Caco-2 (cell line): Measurements from ENCODE around the gene SLC41A2. TPM values are rescaled to one million over a fixed set of nuclear protein-coding genes. Genes with fewer than 3 reads are reported as not detected.

Experiments used
- BruUV-seq: library from RNA; stranded (reverse); fragments of 400-500 nt; replicated peaks from 2 replicates; lab custom pipeline; 2021; lab: Mats Ljungman, UMichigan
- CTCF ChIA-PET: fragments of 300-600 bp; sonication (Branson Sonifier 250); formaldehyde crosslinking; loops from one replicate; lab custom pipeline; 2022; ENCODE audit warnings: antibody characterized with exemption; lab: Charles Lee
- POLR2A ChIA-PET: fragments of 300-600 bp; sonication (Branson Sonifier 250); formaldehyde crosslinking; loops from one replicate; lab custom pipeline; 2022; ENCODE audit warnings: antibody characterized with exemption; lab: Charles Lee
- DNase-seq, 2 experiments: peaks; one replicate each; pipeline versions ENCODE4 v3.0.0 to v3.0.0-alpha.2; 2020 to 2022
- H3K27me3 ChIP-seq: replicated peaks from 2 replicates; pipeline ENCODE4 v1.6.0; 2011; ENCODE audit warnings: low read length; ENCODE audit not compliant: control insufficient read depth, insufficient read depth
- H3K36me3 ChIP-seq: 2 replicates; pipeline ENCODE4 v1.5.1; 2011; ENCODE audit warnings: low read length; ENCODE audit not compliant: control insufficient read depth, insufficient read depth
- H3K4me1 ChIP-seq: fragments of 250-450 bp; sonication (Bioruptor Pico); 2 replicates; pipeline ENCODE4 v1.5.1; 2020; ENCODE audit warnings: mild to moderate bottlenecking
- H3K4me3 ChIP-seq: 2 replicates; pipeline ENCODE4 v1.5.1; 2011; ENCODE audit warnings: low read depth, mild to moderate bottlenecking, control low read depth, low read length
- H3K9me3 ChIP-seq: fragments of 250-450 bp; sonication (Bioruptor Pico); 2 replicates; pipeline ENCODE4 v1.5.1; 2020; ENCODE audit warnings: mild to moderate bottlenecking, moderate library complexity
- H3K27ac Mint-ChIP-seq: one replicate; pipeline ENCODE4 v1.8.0; 2022; ENCODE audit warnings: mixed read lengths; ENCODE audit not compliant: unreplicated experiment
- H3K27me3 Mint-ChIP-seq: one replicate; pipeline ENCODE4 v1.8.0; 2022; ENCODE audit warnings: mixed read lengths; ENCODE audit not compliant: insufficient read depth, unreplicated experiment
- H3K36me3 Mint-ChIP-seq: one replicate; pipeline ENCODE4 v1.8.0; 2022; ENCODE audit warnings: mild to moderate bottlenecking, mixed read lengths; ENCODE audit not compliant: insufficient read depth, unreplicated experiment
- H3K4me1 Mint-ChIP-seq: one replicate; pipeline ENCODE4 v1.8.0; 2022; ENCODE audit warnings: low read depth, mixed read lengths; ENCODE audit not compliant: unreplicated experiment
- H3K4me3 Mint-ChIP-seq: one replicate; pipeline ENCODE4 v1.8.0; 2022; ENCODE audit warnings: mild to moderate bottlenecking, moderate library complexity, mixed read lengths; ENCODE audit not compliant: unreplicated experiment
- H3K9me3 Mint-ChIP-seq: one replicate; pipeline ENCODE4 v1.8.0; 2022; ENCODE audit warnings: mixed read lengths; ENCODE audit not compliant: unreplicated experiment
- CTCF ChIP-seq, 2 experiments: fragments of 200-600 bp in 1 of 2; IDR thresholded peaks; 1 replicate in 1 of 2; 2 replicates in 1 of 2; pipeline versions ENCODE4 v1.5.1 to v1.8.0; 2011 to 2022; ENCODE audit warnings: antibody characterized with exemption in 1 of 2, control low read depth in 1 of 2, inconsistent platforms in 1 of 2, low read depth in 1 of 2, low read length in 1 of 2, mild to moderate bottlenecking in 1 of 2, moderate library complexity in 1 of 2; ENCODE audit not compliant: insufficient read depth in 1 of 2, severe bottlenecking in 1 of 2, unreplicated experiment in 1 of 2
- intact Hi-C: fragments of 100-400 bp; cut with micrococcal nuclease; formaldehyde crosslinking; loops from one replicate; pipeline ENCODE4 v1.10.0; 2022; ENCODE audit not compliant: unreplicated experiment
- total RNA-seq: library from RNA; stranded (reverse); gene quantifications from 2 replicates; pipeline ENCODE4 v1.2.3, GENCODE V29; 2022

SLC41A2 gene
- total RNA-seq, 1 experiment from 2014 or later = 21.6 TPM

- peaks cover 13% of the 10 kb centered on the region for H3K4me1 ChIP-seq
- no peaks in the 10 kb centered on the region for H3K27me3 Mint-ChIP-seq
- no peaks in the 10 kb centered on the region for H3K9me3 Mint-ChIP-seq
- no peaks in the 10 kb centered on the region for H3K9me3 ChIP-seq
- H3K36me3 Mint-ChIP-seq = peaks cover 1% of the 10 kb centered on the region
- no TSS peak for BruUV-seq
- no peaks in the 10 kb centered on the region for H3K27me3 ChIP-seq
- no peak overlapping the region for H3K27ac Mint-ChIP-seq
- no peak overlapping the region for H3K4me3 ChIP-seq
- POLR2A ChIA-PET = no interaction called here
- CTCF ChIA-PET = no interaction called here
- no peak for TF ChIP-seq CTCF (IDR thresholded peaks at IDR 0.05; ENCODE audit: insufficient read depth in 1 of 2, low read depth in 1 of 2, low read length in 1 of 2, severe bottlenecking in 1 of 2, unreplicated experiment in 1 of 2)
- peaks cover 2% of the 10 kb centered on the region for H3K4me1 Mint-ChIP-seq
- no peaks in the 10 kb centered on the region for H3K36me3 ChIP-seq
- intact Hi-C loops = no loop called here
- no peak overlapping the region for H3K4me3 Mint-ChIP-seq
- no peak for DNase-seq
Observed at GRCh38 chr12:104963757-104964156, 5.7 kb upstream of the SLC41A2 start.

GRCh38 chr12:104960464-104960863, 2.4 kb upstream of the SLC41A2 start:
- H3K9me3 Mint-ChIP-seq = no peaks in the 10 kb centered on the region
- no peaks in the 10 kb centered on the region for H3K27me3 Mint-ChIP-seq
- DNase-seq = no peak
- intact Hi-C loops = no loop called here
- Histone ChIP-seq H3K4me1 (peaks cover 15% of the 10 kb centered on the region), H3K9me3 (no peaks in the 10 kb centered on the region), H3K36me3 (no peaks in the 10 kb centered on the region), H3K4me3 (no peak overlapping the region), H3K27me3 (no peaks in the 10 kb centered on the region)
- H3K4me3 Mint-ChIP-seq = no peak overlapping the region
- ChIA-PET POLR2A (no interaction called here), CTCF (no interaction called here)
- BruUV-seq = no TSS peak
- peaks cover 8% of the 10 kb centered on the region for H3K36me3 Mint-ChIP-seq
- H3K4me1 Mint-ChIP-seq = peaks cover 6% of the 10 kb centered on the region
- TF ChIP-seq CTCF (IDR thresholded peaks at IDR 0.05; ENCODE audit: insufficient read depth in 1 of 2, low read depth in 1 of 2, low read length in 1 of 2, severe bottlenecking in 1 of 2, unreplicated experiment in 1 of 2) = no peak
- H3K27ac Mint-ChIP-seq = no peak overlapping the region

- Mint-ChIP-seq H3K4me3 (peak overlapping the region; percentile 94), H3K9me3 (no peaks in the 10 kb centered on the region), H3K36me3 (peaks cover 8% of the 10 kb centered on the region), H3K27ac (no peak overlapping the region), H3K27me3 (no peaks in the 10 kb centered on the region), H3K4me1 (peaks cover 11% of the 10 kb centered on the region)
- POLR2A ChIA-PET = no interaction called here
- no peaks in the 10 kb centered on the region for H3K36me3 ChIP-seq
- intact Hi-C loops = loop anchor here (10.0 kb wide), 2 partner anchors 165 to 285 kb away; no protein-coding TSS in a partner anchor
- CTCF ChIA-PET = interaction anchor here (0.6 to 1.2 kb wide), 2 partner anchors 578 to 1267 kb away, joined by 3 to 4 read pairs; no protein-coding TSS in a partner anchor
- H3K4me3 ChIP-seq = no peak overlapping the region
- H3K27me3 ChIP-seq = no peaks in the 10 kb centered on the region
- TF ChIP-seq CTCF (IDR thresholded peaks at IDR 0.05; ENCODE audit: insufficient read depth in 1 of 2, low read depth in 1 of 2, low read length in 1 of 2, severe bottlenecking in 1 of 2, unreplicated experiment in 1 of 2) = no peak
- no peak for DNase-seq
- BruUV-seq = no TSS peak
- H3K4me1 ChIP-seq = peaks cover 17% of the 10 kb centered on the region
- H3K9me3 ChIP-seq = no peaks in the 10 kb centered on the region
Observed at GRCh38 chr12:104959335-104959841, 1.3 kb upstream of the SLC41A2 start.
